Calu3 (cell line): Measurements from ENCODE around the gene GPR45. TPM values are rescaled to one million over a fixed set of nuclear protein-coding genes. Genes with fewer than 3 reads are reported as not detected.

Experiments
- BruUV-seq: library from RNA; stranded (reverse); fragments of 400-500 nt; replicated peaks from 2 replicates; lab custom pipeline; 2021; lab: Mats Ljungman, UMichigan
- CTCF ChIA-PET: fragments of 300-600 bp; sonication (Branson Sonifier 250); formaldehyde crosslinking; loops from one replicate; lab custom pipeline; 2022; ENCODE audit warnings: antibody characterized with exemption; lab: Charles Lee
- DNase-seq: peaks from one replicate; pipeline ENCODE4 v3.0.0; 2022
- H3K27ac Mint-ChIP-seq: one replicate; pipeline ENCODE4 v1.8.0; 2022; ENCODE audit warnings: mixed read lengths; ENCODE audit not compliant: unreplicated experiment
- H3K27me3 Mint-ChIP-seq: one replicate; pipeline ENCODE4 v1.8.0; 2022; ENCODE audit warnings: mixed read lengths; ENCODE audit not compliant: unreplicated experiment
- H3K36me3 Mint-ChIP-seq: one replicate; pipeline ENCODE4 v1.8.0; 2022; ENCODE audit warnings: mild to moderate bottlenecking, moderate library complexity, mixed read lengths; ENCODE audit not compliant: insufficient read depth, unreplicated experiment
- H3K4me1 Mint-ChIP-seq: one replicate; pipeline ENCODE4 v1.8.0; 2022; ENCODE audit warnings: mild to moderate bottlenecking, low read depth, mixed read lengths; ENCODE audit not compliant: unreplicated experiment
- H3K4me3 Mint-ChIP-seq: one replicate; pipeline ENCODE4 v1.8.0; 2022; ENCODE audit warnings: mild to moderate bottlenecking, low read depth, moderate library complexity, mixed read lengths; ENCODE audit not compliant: unreplicated experiment
- H3K9me3 Mint-ChIP-seq: one replicate; pipeline ENCODE4 v1.8.0; 2022; ENCODE audit warnings: low read depth, mixed read lengths; ENCODE audit not compliant: unreplicated experiment
- CTCF ChIP-seq: fragments of 200-600 bp; IDR thresholded peaks from one replicate; pipeline ENCODE4 v1.8.0; 2022; ENCODE audit warnings: antibody characterized with exemption; ENCODE audit not compliant: unreplicated experiment
- intact Hi-C: fragments of 100-400 bp; cut with micrococcal nuclease; formaldehyde crosslinking; loops from one replicate; pipeline ENCODE4 v1.10.0; 2022; ENCODE audit not compliant: unreplicated experiment
- total RNA-seq: library from RNA; stranded (reverse); gene quantifications from 2 replicates; pipeline ENCODE4 v1.2.3, GENCODE V29; 2022

GPR45 gene
- total RNA-seq, 1 experiment from 2014 or later: not detected

GRCh38 chr2:105261061-105261460 lies 19.5 kb downstream of the GPR45 start:
- Mint-ChIP-seq H3K4me3 (peak overlapping the region; percentile 7), H3K4me1 (peaks cover 12% of the 10 kb centered on the region), H3K36me3 (peaks cover 13% of the 10 kb centered on the region), H3K27ac (peak overlapping the region; percentile 88), H3K27me3 (no peaks in the 10 kb centered on the region), H3K9me3 (peaks cover 4% of the 10 kb centered on the region)
- TF ChIP-seq CTCF: no peak
- no TSS peak for BruUV-seq
- peak; percentile 70 for DNase-seq
- CTCF ChIA-PET: no interaction called here
- intact Hi-C loops: no loop called here

GRCh38 chr2:105262651-105263091 lies 21.1 kb downstream of the GPR45 start:
- TF ChIP-seq CTCF: no peak
- no TSS peak for BruUV-seq
- peaks cover 13% of the 10 kb centered on the region for H3K36me3 Mint-ChIP-seq
- peaks cover 4% of the 10 kb centered on the region for H3K9me3 Mint-ChIP-seq
- DNase-seq: no peak
- H3K27ac Mint-ChIP-seq: peak overlapping the region; percentile 36
- intact Hi-C loops: no loop called here
- H3K4me3 Mint-ChIP-seq: no peak overlapping the region
- CTCF ChIA-PET: no interaction called here
- H3K4me1 Mint-ChIP-seq: peaks cover 12% of the 10 kb centered on the region
- H3K27me3 Mint-ChIP-seq: no peaks in the 10 kb centered on the region

GRCh38 chr2:105269426-105269825 lies 27.9 kb downstream of the GPR45 start:
- no peak for DNase-seq
- no peak overlapping the region for H3K4me3 Mint-ChIP-seq
- H3K27ac Mint-ChIP-seq: no peak overlapping the region
- no peaks in the 10 kb centered on the region for H3K4me1 Mint-ChIP-seq
- BruUV-seq: no TSS peak
- no peak for TF ChIP-seq CTCF
- CTCF ChIA-PET: no interaction called here
- intact Hi-C loops: no loop called here
- H3K27me3 Mint-ChIP-seq: no peaks in the 10 kb centered on the region
- peaks cover 5% of the 10 kb centered on the region for H3K36me3 Mint-ChIP-seq
- H3K9me3 Mint-ChIP-seq: no peaks in the 10 kb centered on the region

- intact Hi-C loops: no loop called here
- no peak overlapping the region for H3K4me3 Mint-ChIP-seq
- no peak for DNase-seq
- H3K36me3 Mint-ChIP-seq: peaks cover 5% of the 10 kb centered on the region
- H3K27ac Mint-ChIP-seq: no peak overlapping the region
- CTCF ChIA-PET: no interaction called here
- BruUV-seq: no TSS peak
- H3K4me1 Mint-ChIP-seq: no peaks in the 10 kb centered on the region
- no peak for TF ChIP-seq CTCF
- no peaks in the 10 kb centered on the region for H3K9me3 Mint-ChIP-seq
- H3K27me3 Mint-ChIP-seq: no peaks in the 10 kb centered on the region
Measured at GRCh38 chr2:105271393-105272045, 30.0 kb downstream of the GPR45 start.
